ENCODE data around the gene UCK1.
A peak's percentile ranks its signal among the peaks of the same experiment; 100 is the strongest.

The UCK1 gene

GRCh38 chr9:131530920-131531832 is at the start of gene UCK1:
Gene UCK1 (minus strand): TSS chr9:131531263. CDS start chr9:131531174, 89 bp downstream.
- DNase-seq, result peak; percentile 77 to 81

- no peak for DNase-seq
Observed at GRCh38 chr9:131580358-131580757, 49.3 kb upstream of the UCK1 start.

GRCh38 chr9:131579789-131580211 is 48.7 kb upstream of the UCK1 start:
- no peak for DNase-seq

GRCh38 chr9:131578731-131579504 is 47.9 kb upstream of the UCK1 start:
- peak; percentile 36 to 40 for DNase-seq

- no peak for DNase-seq
Observed at GRCh38 chr9:131578021-131578420, 47.0 kb upstream of the UCK1 start.

GRCh38 chr9:131577005-131578000 is 46.2 kb upstream of the UCK1 start:
- no peak for DNase-seq

- DNase-seq, result no peak
Observed at GRCh38 chr9:131575946-131576853, 45.1 kb upstream of the UCK1 start.

- DNase-seq, result no peak
Observed at GRCh38 chr9:131574730-131575640, 43.9 kb upstream of the UCK1 start.

- no peak for DNase-seq
Observed at GRCh38 chr9:131567910-131568309, 36.8 kb upstream of the UCK1 start.

GRCh38 chr9:131566158-131566557 is 35.1 kb upstream of the UCK1 start:
- no peak for DNase-seq

- no peak for DNase-seq
Observed at GRCh38 chr9:131565369-131565768, 34.3 kb upstream of the UCK1 start.

- DNase-seq, result no peak
Observed at GRCh38 chr9:131562032-131562959, 31.2 kb upstream of the UCK1 start.

GRCh38 chr9:131559421-131560000 is 28.4 kb upstream of the UCK1 start:
- no peak for DNase-seq

GRCh38 chr9:131557855-131558548 is 26.9 kb upstream of the UCK1 start:
- DNase-seq, result no peak

- DNase-seq, result no peak
Observed at GRCh38 chr9:131555841-131556673, 25.0 kb upstream of the UCK1 start.

- no peak for DNase-seq
Observed at GRCh38 chr9:131554843-131555351, 23.8 kb upstream of the UCK1 start.
